Mesenchymal stem cell (in vitro differentiated cells and primary cell): ENCODE data around the gene U2AF1.
"Not testable (repeated sequence)": the region's sequence is repeated elsewhere in the genome, so short reads cannot be mapped to it uniquely, and the experiment has no call there.

ENCODE experiments used
- DNase-seq: peaks from one replicate; pipeline ENCODE4 v3.0.0-alpha.2; 2013
- H2AFZ ChIP-seq: one replicate; pipeline ENCODE4 v1.6.1; 2013; ENCODE audit warnings: low read depth, mild to moderate bottlenecking, control low read depth, inconsistent platforms, low read length, moderate library complexity
- H2AK5ac ChIP-seq: 2 replicates; pipeline ENCODE4 v1.6.1; 2013; ENCODE audit warnings: low read length, moderate library complexity, mild to moderate bottlenecking, inconsistent platforms; ENCODE audit not compliant: severe bottlenecking
- H2BK120ac ChIP-seq: one replicate; pipeline ENCODE4 v1.6.1; 2013; ENCODE audit warnings: low read depth, mild to moderate bottlenecking, inconsistent platforms, low read length, moderate library complexity
- H2BK12ac ChIP-seq, 2 experiments: one replicate each; pipeline ENCODE4 v1.6.1; 2013; ENCODE audit warnings: inconsistent platforms in 2 of 2, low read length in 2 of 2, mild to moderate bottlenecking in 2 of 2, moderate library complexity in 2 of 2, control low read depth in 1 of 2
- H2BK15ac ChIP-seq: one replicate; pipeline ENCODE4 v1.6.1; 2013; ENCODE audit warnings: mild to moderate bottlenecking, low read depth, inconsistent platforms; ENCODE audit not compliant: poor library complexity, severe bottlenecking
- H2BK5ac ChIP-seq: 2 replicates; pipeline ENCODE4 v1.6.1; 2013; ENCODE audit warnings: low read depth, mild to moderate bottlenecking, low read length, control low read depth, inconsistent platforms; ENCODE audit not compliant: poor library complexity, severe bottlenecking
- H3K14ac ChIP-seq, 2 experiments: one replicate each; pipeline ENCODE4 v1.6.1; 2013; ENCODE audit warnings: inconsistent platforms in 2 of 2, low read length in 2 of 2, control low read depth in 1 of 2, mild to moderate bottlenecking in 1 of 2, moderate library complexity in 1 of 2
- H3K18ac ChIP-seq, 2 experiments: one replicate each; pipeline ENCODE4 v1.6.1; 2013; ENCODE audit warnings: inconsistent platforms in 2 of 2, low read length in 2 of 2, control low read depth in 1 of 2, low read depth in 1 of 2, mild to moderate bottlenecking in 1 of 2
- H3K23ac ChIP-seq, 2 experiments: one replicate each; pipeline ENCODE4 v1.6.1; 2013; ENCODE audit warnings: inconsistent platforms in 2 of 2, low read length in 2 of 2, mild to moderate bottlenecking in 2 of 2, moderate library complexity in 2 of 2, control low read depth in 1 of 2
- H3K27ac ChIP-seq: 2 replicates; pipeline ENCODE4 v1.5.1; 2013; ENCODE audit warnings: mild to moderate bottlenecking, moderate library complexity, low read length, control low read depth, inconsistent platforms; ENCODE audit not compliant: poor library complexity, severe bottlenecking
- H3K27me3 ChIP-seq, 2 experiments: 2 replicates each; pipeline versions ENCODE4 v1.6.1 to v1.7.0; 2013; ENCODE audit warnings: low read length in 2 of 2, mild to moderate bottlenecking in 2 of 2, moderate library complexity in 2 of 2, control low read depth in 1 of 2, inconsistent platforms in 1 of 2; ENCODE audit not compliant: control insufficient read depth in 1 of 2, insufficient read depth in 1 of 2
- H3K36me3 ChIP-seq, 2 experiments: 2 replicates each; pipeline versions ENCODE4 v1.6.1 to v1.7.0; 2013; ENCODE audit warnings: low read length in 2 of 2, control low read depth in 1 of 2, inconsistent platforms in 1 of 2, low read depth in 1 of 2, mild to moderate bottlenecking in 1 of 2; ENCODE audit not compliant: insufficient read depth in 2 of 2, control insufficient read depth in 1 of 2
- H3K4ac ChIP-seq, 2 experiments: one replicate each; pipeline ENCODE4 v1.6.1; 2013; ENCODE audit warnings: inconsistent platforms in 2 of 2, low read length in 2 of 2, mild to moderate bottlenecking in 2 of 2, moderate library complexity in 2 of 2, control low read depth in 1 of 2, low read depth in 1 of 2
- H3K4me1 ChIP-seq: 2 replicates; pipeline ENCODE4 v1.6.1; 2013; ENCODE audit warnings: low read depth, low read length, control low read depth; ENCODE audit not compliant: control insufficient read depth, insufficient read depth
- H3K4me2 ChIP-seq: 2 replicates; pipeline ENCODE4 v1.6.1; 2013; ENCODE audit warnings: low read length, mild to moderate bottlenecking, inconsistent platforms; ENCODE audit not compliant: poor library complexity, severe bottlenecking
- H3K4me3 ChIP-seq, 2 experiments: 2 replicates each; pipeline versions ENCODE4 v1.5.1 to v1.7.0; 2013; ENCODE audit warnings: low read length in 2 of 2, mild to moderate bottlenecking in 2 of 2, control low read depth in 1 of 2, low read depth in 1 of 2; ENCODE audit not compliant: insufficient read depth in 1 of 2
- H3K79me1 ChIP-seq: replicated peaks from 2 replicates; pipeline ENCODE4 v1.6.1; 2013; ENCODE audit warnings: mild to moderate bottlenecking, control low read depth, low read length, inconsistent platforms; ENCODE audit not compliant: poor library complexity, severe bottlenecking
- H3K9ac ChIP-seq: 2 replicates; pipeline ENCODE4 v1.7.0; 2013; ENCODE audit warnings: mild to moderate bottlenecking, low read length, moderate library complexity
- H3K9me3 ChIP-seq: 2 replicates; pipeline ENCODE4 v1.7.0; 2013; ENCODE audit warnings: mild to moderate bottlenecking, low read length; ENCODE audit not compliant: control insufficient read depth
- H4K8ac ChIP-seq: one replicate; pipeline ENCODE4 v1.6.1; 2013; ENCODE audit warnings: inconsistent platforms, mild to moderate bottlenecking, low read length, moderate library complexity
- H4K91ac ChIP-seq: one replicate; pipeline ENCODE4 v1.6.1; 2013; ENCODE audit warnings: mild to moderate bottlenecking, low read length, inconsistent platforms
- WGBS: methylation state at CpG from one replicate; pipeline ENCODE4 v1.1.7; 2013; ENCODE audit warnings: mixed read lengths; 5-methylcytosine and 5-hydroxymethylcytosine counted together

Gene U2AF1

GRCh38 chr21:43108177-43108576 lies 807 bp upstream of the U2AF1 start:
- H2BK120ac ChIP-seq, H3K4me2 ChIP-seq: not testable (repeated sequence)

GRCh38 chr21:43107794-43108137 lies 396 bp upstream of the U2AF1 start:
- not testable (repeated sequence) for H4K91ac ChIP-seq, H2AK5ac ChIP-seq, H3K9ac ChIP-seq, H2BK15ac ChIP-seq, H3K18ac ChIP-seq, H3K36me3 ChIP-seq, H3K4ac ChIP-seq, H3K4me1 ChIP-seq, H3K14ac ChIP-seq, H3K79me1 ChIP-seq, H2BK5ac ChIP-seq, H3K27ac ChIP-seq, H2BK12ac ChIP-seq, H3K9me3 ChIP-seq, H2BK120ac ChIP-seq, H3K4me3 ChIP-seq, DNase-seq, H4K8ac ChIP-seq, H3K27me3 ChIP-seq, H3K23ac ChIP-seq, H3K4me2 ChIP-seq, H2AFZ ChIP-seq
- no CpG with 5 or more reads among the region's 17 CpGs for WGBS

More at GRCh38 chr21:43108177-43108576, 807 bp upstream of the U2AF1 start:
- not testable (repeated sequence) for H3K36me3 ChIP-seq, H2BK12ac ChIP-seq, H3K4me3 ChIP-seq, H3K14ac ChIP-seq, H3K9me3 ChIP-seq, H3K27ac ChIP-seq, H2AFZ ChIP-seq, H3K79me1 ChIP-seq, H2BK5ac ChIP-seq, H4K8ac ChIP-seq, H3K4ac ChIP-seq, H3K27me3 ChIP-seq, H3K9ac ChIP-seq, DNase-seq, H2AK5ac ChIP-seq, H2BK15ac ChIP-seq, H3K4me1 ChIP-seq, H3K18ac ChIP-seq, H4K91ac ChIP-seq, H3K23ac ChIP-seq
- no CpG with 5 or more reads among the region's 17 CpGs for WGBS

GRCh38 chr21:43104642-43105041 lies 2.7 kb downstream of the U2AF1 start:
- H2BK120ac ChIP-seq, DNase-seq, H4K8ac ChIP-seq, H3K4me2 ChIP-seq, H3K4ac ChIP-seq, H2BK5ac ChIP-seq, H3K79me1 ChIP-seq, H3K9me3 ChIP-seq, H3K18ac ChIP-seq, H3K23ac ChIP-seq, H3K9ac ChIP-seq, H2BK15ac ChIP-seq, H3K27ac ChIP-seq, H2AFZ ChIP-seq, H3K27me3 ChIP-seq, H2AK5ac ChIP-seq, H2BK12ac ChIP-seq, H4K91ac ChIP-seq, H3K4me3 ChIP-seq, H3K4me1 ChIP-seq, H3K14ac ChIP-seq, H3K36me3 ChIP-seq: not testable (repeated sequence)
- WGBS: no CpG with 5 or more reads among the region's 5 CpGs

- not testable (repeated sequence) for H3K23ac ChIP-seq, H2BK12ac ChIP-seq, H4K91ac ChIP-seq, DNase-seq, H3K36me3 ChIP-seq, H3K14ac ChIP-seq, H2BK15ac ChIP-seq, H2BK5ac ChIP-seq, H3K4ac ChIP-seq, H2BK120ac ChIP-seq, H4K8ac ChIP-seq, H3K27ac ChIP-seq, H2AK5ac ChIP-seq, H3K9me3 ChIP-seq, H3K18ac ChIP-seq, H3K9ac ChIP-seq, H3K4me3 ChIP-seq, H3K4me1 ChIP-seq, H3K27me3 ChIP-seq, H2AFZ ChIP-seq, H3K79me1 ChIP-seq, H3K4me2 ChIP-seq
- no CpG with 5 or more reads among the region's 4 CpGs for WGBS
Observed at GRCh38 chr21:43102281-43102680, 5.1 kb downstream of the U2AF1 start.
